Measurements from ENCODE around the gene HFE.

- TF ChIP-seq, protein P1, sequence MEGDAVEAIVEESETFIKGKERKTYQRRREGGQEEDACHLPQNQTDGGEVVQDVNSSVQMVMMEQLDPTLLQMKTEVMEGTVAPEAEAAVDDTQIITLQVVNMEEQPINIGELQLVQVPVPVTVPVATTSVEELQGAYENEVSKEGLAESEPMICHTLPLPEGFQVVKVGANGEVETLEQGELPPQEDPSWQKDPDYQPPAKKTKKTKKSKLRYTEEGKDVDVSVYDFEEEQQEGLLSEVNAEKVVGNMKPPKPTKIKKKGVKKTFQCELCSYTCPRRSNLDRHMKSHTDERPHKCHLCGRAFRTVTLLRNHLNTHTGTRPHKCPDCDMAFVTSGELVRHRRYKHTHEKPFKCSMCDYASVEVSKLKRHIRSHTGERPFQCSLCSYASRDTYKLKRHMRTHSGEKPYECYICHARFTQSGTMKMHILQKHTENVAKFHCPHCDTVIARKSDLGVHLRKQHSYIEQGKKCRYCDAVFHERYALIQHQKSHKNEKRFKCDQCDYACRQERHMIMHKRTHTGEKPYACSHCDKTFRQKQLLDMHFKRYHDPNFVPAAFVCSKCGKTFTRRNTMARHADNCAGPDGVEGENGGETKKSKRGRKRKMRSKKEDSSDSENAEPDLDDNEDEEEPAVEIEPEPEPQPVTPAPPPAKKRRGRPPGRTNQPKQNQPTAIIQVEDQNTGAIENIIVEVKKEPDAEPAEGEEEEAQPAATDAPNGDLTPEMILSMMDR (IDR thresholded peaks at IDR 0.05), result no peak
- TF ChIP-seq POLR2A (IDR thresholded peaks at IDR 0.05), result no peak
- TF ChIP-seq EP300 (IDR thresholded peaks at IDR 0.05; ENCODE audit: low read depth), result no peak
- no peak for TF ChIP-seq POLR2AphosphoS5 (IDR thresholded peaks at IDR 0.05)
These were observed 44.4 kb downstream of the HFE start for GRCh38 chr6:26131618-26132017.
